Progenitor cell of endocrine pancreas (in vitro differentiated cells): Measurements from ENCODE around the gene ZNF136. TPM values are rescaled to one million over a fixed set of nuclear protein-coding genes. Genes with fewer than 3 reads are reported as not detected.

Source experiments
- DNase-seq: peaks from one replicate; pipeline ENCODE4 v3.0.0; 2021; ENCODE audit warnings: low spot score; ENCODE audit not compliant: unreplicated experiment
- H3K27ac Mint-ChIP-seq: 2 replicates; pipeline ENCODE4 v1.8.0; 2021; ENCODE audit warnings: mild to moderate bottlenecking, moderate library complexity, mixed read lengths
- H3K27me3 Mint-ChIP-seq: 2 replicates; pipeline ENCODE4 v1.8.0; 2021; ENCODE audit warnings: mixed read lengths
- H3K36me3 Mint-ChIP-seq: 2 replicates; pipeline ENCODE4 v1.8.0; 2022; ENCODE audit warnings: mixed read lengths; ENCODE audit not compliant: insufficient read depth
- H3K4me1 Mint-ChIP-seq: 2 replicates; pipeline ENCODE4 v1.8.0; 2021; ENCODE audit warnings: low read depth, mixed read lengths
- H3K4me3 Mint-ChIP-seq: 2 replicates; pipeline ENCODE4 v1.8.0; 2021; ENCODE audit warnings: low read depth, mild to moderate bottlenecking, moderate library complexity, mixed read lengths
- H3K9me3 Mint-ChIP-seq: 2 replicates; pipeline ENCODE4 v1.8.0; 2021; ENCODE audit warnings: low read depth, mixed read lengths
- CTCF ChIP-seq: fragments of 200-600 bp; sonication (generic); IDR thresholded peaks from one replicate; pipeline ENCODE4 v1.5.0; 2021; ENCODE audit warnings: antibody characterized with exemption, mild to moderate bottlenecking; ENCODE audit not compliant: unreplicated experiment
- long read RNA-seq: library from polyadenylated mRNA; unstranded; transcript quantifications from one replicate; pipeline ENCODE4 v2.0.0, GENCODE V29; 2020
- total RNA-seq: library from RNA; stranded (reverse); gene quantifications from 2 replicates; pipeline ENCODE4 v1.2.1, GENCODE V29; 2021

ZNF136 gene
- total RNA-seq = 15.3 and 15.6 TPM in 2 replicates
- long read RNA-seq, transcript ZNF136-201 (4 exons, 3,643 nt) = major isoform, 73 of 83 reads
- long read RNA-seq, partial matches to known transcripts = 1 of 83 reads
- long read RNA-seq, other reads (novel, unspliced or antisense) = 3 of 83 reads

GRCh38 chr19:12162882-12163806 lies at the start of gene ZNF136:
Gene ZNF136, plus strand, starts transcription at chr19:12163096. Its CDS starts 108 bp downstream, at chr19:12163204.
- peaks cover 5% of the 10 kb centered on the region for H3K36me3 Mint-ChIP-seq
- TF ChIP-seq CTCF = no peak
- H3K27ac Mint-ChIP-seq = peak within 1 kb of the TSS; percentile 98
- H3K9me3 Mint-ChIP-seq = no peaks in the 10 kb centered on the region
- H3K4me1 Mint-ChIP-seq = peaks cover 14% of the 10 kb centered on the region
- peak within 1 kb of the TSS; percentile 84 for H3K4me3 Mint-ChIP-seq
- peak; percentile 70 for DNase-seq
- peaks cover 3% of the 10 kb centered on the region for H3K27me3 Mint-ChIP-seq

- no peaks in the 10 kb centered on the region for H3K4me1 Mint-ChIP-seq
- H3K36me3 Mint-ChIP-seq = peaks cover 56% of the 10 kb centered on the region
- no peak for TF ChIP-seq CTCF
- H3K9me3 Mint-ChIP-seq = peaks cover 51% of the 10 kb centered on the region
- H3K27me3 Mint-ChIP-seq = no peaks in the 10 kb centered on the region
- H3K4me3 Mint-ChIP-seq = no peak overlapping the region
- no peak overlapping the region for H3K27ac Mint-ChIP-seq
- DNase-seq = no peak
Measured at GRCh38 chr19:12113121-12113520, 49.8 kb upstream of the ZNF136 start.

DNA sequence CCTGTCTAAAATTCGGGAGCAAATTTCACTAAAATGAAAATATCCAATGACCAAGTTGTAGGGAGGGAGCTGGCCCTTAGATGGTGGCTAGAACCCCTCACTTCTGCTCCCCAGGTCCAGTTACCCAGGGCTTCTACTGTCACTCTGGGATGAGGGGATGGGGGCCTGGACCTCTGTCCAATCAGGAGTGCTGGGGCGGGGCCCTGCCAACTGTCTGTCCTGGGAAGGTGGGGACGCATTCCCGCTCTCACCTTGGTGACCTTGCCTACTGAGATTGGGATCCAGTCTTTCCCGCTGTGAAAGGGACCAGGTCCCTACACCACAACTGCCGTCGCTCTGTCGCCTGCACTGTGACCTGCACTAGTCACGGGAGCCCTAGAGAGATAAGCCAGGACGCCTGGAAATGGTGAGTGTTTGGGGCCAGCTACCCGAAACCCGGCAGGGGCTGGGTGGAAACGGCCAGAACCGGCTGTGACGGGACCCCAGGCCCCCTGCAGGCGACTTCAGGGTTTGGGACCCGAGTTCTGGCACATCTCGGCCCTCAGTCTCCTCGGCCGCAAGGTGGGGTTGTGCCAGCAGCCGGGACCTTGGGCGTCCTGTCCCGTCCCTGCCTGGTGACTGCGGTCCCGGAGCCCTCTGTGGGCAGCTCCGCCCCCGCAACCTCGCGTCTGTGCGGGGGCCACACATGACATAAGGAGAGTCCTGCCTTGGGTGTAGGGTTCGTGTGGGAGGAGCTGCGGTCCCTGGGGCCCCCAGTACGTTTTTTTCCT lies 45.5 kb upstream of the ZNF136 start:
- DNase-seq = no peak
- no peaks in the 10 kb centered on the region for H3K4me1 Mint-ChIP-seq
- H3K9me3 Mint-ChIP-seq = peaks cover 34% of the 10 kb centered on the region
- no peak overlapping the region for H3K27ac Mint-ChIP-seq
- no peaks in the 10 kb centered on the region for H3K27me3 Mint-ChIP-seq
- peaks cover 35% of the 10 kb centered on the region for H3K36me3 Mint-ChIP-seq
- no peak for TF ChIP-seq CTCF
- H3K4me3 Mint-ChIP-seq = no peak overlapping the region

GRCh38 chr19:12126707-12127106 lies 36.2 kb upstream of the ZNF136 start:
- Mint-ChIP-seq H3K9me3 (peaks cover 33% of the 10 kb centered on the region), H3K27me3 (no peaks in the 10 kb centered on the region), H3K4me1 (no peaks in the 10 kb centered on the region), H3K36me3 (peaks cover 31% of the 10 kb centered on the region), H3K27ac (no peak overlapping the region), H3K4me3 (no peak overlapping the region)
- DNase-seq = no peak
- peak; percentile 30 for TF ChIP-seq CTCF

- no peak for TF ChIP-seq CTCF
- H3K27ac Mint-ChIP-seq = peak overlapping the region; percentile 16
Measured at GRCh38 chr19:12133069-12133468, 29.8 kb upstream of the ZNF136 start.

More at GRCh38 chr19:12133069-12133468, 29.8 kb upstream of the ZNF136 start:
- H3K27me3 Mint-ChIP-seq = no peaks in the 10 kb centered on the region
- no peaks in the 10 kb centered on the region for H3K4me1 Mint-ChIP-seq
- H3K36me3 Mint-ChIP-seq = peaks cover 75% of the 10 kb centered on the region
- H3K9me3 Mint-ChIP-seq = peaks cover 49% of the 10 kb centered on the region
- DNase-seq = no peak
- no peak overlapping the region for H3K4me3 Mint-ChIP-seq
